SU-DHL-6 (cell line): Measurements from ENCODE around the gene SCARB1.

Experiments used
- H2AFZ ChIP-seq: fragments of 200-600 bp; sonication (generic); 2 replicates; pipeline ENCODE4 v1.6.1; 2014; ENCODE audit warnings: low read depth, mild to moderate bottlenecking, moderate library complexity, mixed read lengths, antibody characterized with exemption, low read length; ENCODE audit not compliant: severe bottlenecking
- H3F3A ChIP-seq: fragments of 200-600 bp; shearing (Covaris generic); 2 replicates; pipeline ENCODE4 v1.6.0; 2016; ENCODE audit warnings: antibody characterized with exemption, mild to moderate bottlenecking; ENCODE audit not compliant: insufficient read depth
- H3K27ac ChIP-seq: fragments of 200-600 bp; sonication (generic); 2 replicates; pipeline ENCODE4 v1.5.1; 2016; ENCODE audit warnings: low read depth, mild to moderate bottlenecking, low read length, moderate library complexity, mixed read lengths
- H3K27me3 ChIP-seq: fragments of 200-600 bp; sonication (generic), shearing (Covaris generic); 2 replicates; pipeline ENCODE4 v1.6.0; 2014; ENCODE audit warnings: mild to moderate bottlenecking, low read length
- H3K36me3 ChIP-seq: fragments of 200-600 bp; sonication (generic); 2 replicates; pipeline ENCODE4 v1.6.1; 2014; ENCODE audit warnings: mild to moderate bottlenecking, low read length, mixed read lengths
- H3K4me2 ChIP-seq: fragments of 300-600, 200-600 bp; shearing (Covaris generic), sonication (generic); 2 replicates; pipeline ENCODE4 v1.6.0; 2014; ENCODE audit warnings: low read length, low read depth, mild to moderate bottlenecking; ENCODE audit not compliant: poor library complexity, severe bottlenecking
- H3K4me3 ChIP-seq: fragments of 200-600 bp; sonication (generic); 2 replicates; pipeline ENCODE4 v1.5.1; 2014; ENCODE audit warnings: antibody characterized with exemption, low read length, mild to moderate bottlenecking, mixed read lengths; ENCODE audit not compliant: insufficient read depth, poor library complexity, severe bottlenecking
- H3K79me2 ChIP-seq: fragments of 200-600 bp; sonication (generic); 2 replicates; pipeline ENCODE4 v1.6.1; 2014; ENCODE audit warnings: mild to moderate bottlenecking, low read length, moderate library complexity; ENCODE audit not compliant: insufficient read depth
- H3K9ac ChIP-seq: fragments of 200-600 bp; sonication (generic); 2 replicates; pipeline ENCODE4 v1.7.0; 2014; ENCODE audit warnings: mild to moderate bottlenecking, low read length
- H3K9me2 ChIP-seq: fragments of 200-600 bp; sonication (generic); replicated peaks from 2 replicates; pipeline ENCODE4 v1.6.1; 2014; ENCODE audit warnings: low read length; ENCODE audit not compliant: insufficient read depth
- H3K9me3 ChIP-seq: fragments of 200-600 bp; sonication (generic); 2 replicates; pipeline ENCODE4 v1.6.1; 2014; ENCODE audit warnings: low read length, mixed read lengths; ENCODE audit not compliant: insufficient read depth
- H4K20me1 ChIP-seq: fragments of 200-600 bp; sonication (generic); 2 replicates; pipeline ENCODE4 v1.6.1; 2014; ENCODE audit warnings: low read depth, mild to moderate bottlenecking, antibody characterized with exemption, low read length, moderate library complexity, mixed read lengths
- CTCF ChIP-seq: fragments of 200-600 bp; sonication (generic); IDR thresholded peaks from one replicate; pipeline ENCODE4 v1.5.1; 2017; ENCODE audit warnings: antibody characterized with exemption, mild to moderate bottlenecking, low read length, moderate library complexity; ENCODE audit not compliant: insufficient read depth, poor library complexity, severe bottlenecking
- EZH2phosphoT487 ChIP-seq: fragments of 200-600 bp; sonication (generic), shearing (Covaris generic); conservative IDR thresholded peaks from 2 replicates; pipeline ENCODE4 v1.6.1; 2018; ENCODE audit warnings: mild to moderate bottlenecking, antibody characterized with exemption, low read length, moderate library complexity, mixed read lengths

The SCARB1 gene

GRCh38 chr12:124778411-124778810, 85.3 kb downstream of the SCARB1 start:
- no peaks in the 10 kb centered on the region for H3K36me3 ChIP-seq
- no peaks in the 10 kb centered on the region for H4K20me1 ChIP-seq
- no peak overlapping the region for H3K4me2 ChIP-seq
- no peaks in the 10 kb centered on the region for H3K27me3 ChIP-seq
- H3F3A ChIP-seq: peaks cover 6% of the 10 kb centered on the region; the same call in 1 of the 2 replicates
- no peaks in the 10 kb centered on the region for H3K9me2 ChIP-seq
- H3K27ac ChIP-seq: no peak overlapping the region
- TF ChIP-seq CTCF (no peak), EZH2phosphoT487 (no peak)
- no peaks in the 10 kb centered on the region for H3K9me3 ChIP-seq
- H3K79me2 ChIP-seq: no peaks in the 10 kb centered on the region
- no peak overlapping the region for H3K4me3 ChIP-seq
- no peak overlapping the region for H3K9ac ChIP-seq
- H2AFZ ChIP-seq: no peak overlapping the region

- H4K20me1 ChIP-seq: no peaks in the 10 kb centered on the region
These were observed 86.0 kb downstream of the SCARB1 start for GRCh38 chr12:124777399-124778372.

GRCh38 chr12:124776125-124776513, 87.5 kb downstream of the SCARB1 start:
- H3K27me3 ChIP-seq: no peaks in the 10 kb centered on the region

More at GRCh38 chr12:124777399-124778372, 86.0 kb downstream of the SCARB1 start:
- Histone ChIP-seq H3K27ac (no peak overlapping the region), H3F3A (peaks cover 1% of the 10 kb centered on the region; the same call in 1 of the 2 replicates), H3K79me2 (no peaks in the 10 kb centered on the region), H3K36me3 (no peaks in the 10 kb centered on the region), H3K4me3 (no peak overlapping the region), H3K9me3 (no peaks in the 10 kb centered on the region), H3K27me3 (no peaks in the 10 kb centered on the region), H3K4me2 (no peak overlapping the region), H2AFZ (no peak overlapping the region), H3K9ac (no peak overlapping the region), H3K9me2 (no peaks in the 10 kb centered on the region)
- TF ChIP-seq EZH2phosphoT487 (no peak), CTCF (no peak)

More at GRCh38 chr12:124776125-124776513, 87.5 kb downstream of the SCARB1 start:
- H3K9me2 ChIP-seq: no peaks in the 10 kb centered on the region
- no peak overlapping the region for H3K4me3 ChIP-seq
- H3K4me2 ChIP-seq: no peak overlapping the region
- TF ChIP-seq EZH2phosphoT487 (no peak), CTCF (no peak)
- H3K36me3 ChIP-seq: no peaks in the 10 kb centered on the region
- H3K79me2 ChIP-seq: no peaks in the 10 kb centered on the region
- H4K20me1 ChIP-seq: no peaks in the 10 kb centered on the region
- H3F3A ChIP-seq: no peaks in the 10 kb centered on the region
- H3K9ac ChIP-seq: no peak overlapping the region
- H3K27ac ChIP-seq: no peak overlapping the region
- H3K9me3 ChIP-seq: no peaks in the 10 kb centered on the region
- no peak overlapping the region for H2AFZ ChIP-seq
